Endothelial cell (in vitro differentiated cells): ENCODE data around the gene FAM200B. TPM values are rescaled to one million over a fixed set of nuclear protein-coding genes. Genes with fewer than 3 reads are reported as not detected.

ENCODE experiments used
- DNase-seq: peaks from one replicate; pipeline ENCODE4 v3.0.0; 2021; ENCODE audit warnings: low spot score
- H3K27ac Mint-ChIP-seq: one replicate; pipeline ENCODE4 v1.8.0; 2021; ENCODE audit warnings: mixed read lengths, inconsistent platforms; ENCODE audit not compliant: unreplicated experiment
- H3K27me3 Mint-ChIP-seq: one replicate; pipeline ENCODE4 v1.8.0; 2021; ENCODE audit warnings: mild to moderate bottlenecking, moderate library complexity, mixed read lengths, inconsistent platforms; ENCODE audit not compliant: unreplicated experiment
- H3K36me3 Mint-ChIP-seq: one replicate; pipeline ENCODE4 v1.8.0; 2021; ENCODE audit warnings: mild to moderate bottlenecking, low read depth, mixed read lengths, inconsistent platforms; ENCODE audit not compliant: unreplicated experiment
- H3K4me1 Mint-ChIP-seq: one replicate; pipeline ENCODE4 v1.8.0; 2021; ENCODE audit warnings: mild to moderate bottlenecking, mixed read lengths, inconsistent platforms; ENCODE audit not compliant: unreplicated experiment
- H3K4me3 Mint-ChIP-seq: one replicate; pipeline ENCODE4 v1.8.0; 2021; ENCODE audit warnings: mild to moderate bottlenecking, mixed read lengths, inconsistent platforms; ENCODE audit not compliant: unreplicated experiment
- H3K9me3 Mint-ChIP-seq: one replicate; pipeline ENCODE4 v1.8.0; 2021; ENCODE audit warnings: mixed read lengths, inconsistent platforms; ENCODE audit not compliant: unreplicated experiment
- total RNA-seq: library from RNA; stranded (reverse); fragmentation: NEBNext Ultra II Directional; extraction: Animal tissue kit (Norgen Biotek cat#: 25700); gene quantifications from one replicate; pipeline ENCODE4 v1.2.1, GENCODE V29; 2021; ENCODE audit not compliant: unreplicated experiment
- TF ChIP-seq, protein P1 (sequence below): fragments of 200-600 bp; sonication (generic); IDR thresholded peaks from one replicate; pipeline ENCODE4 v1.5.0; 2021; ENCODE audit warnings: antibody characterized with exemption; ENCODE audit not compliant: unreplicated experiment

FAM200B gene
- total RNA-seq, 1 donor from 2014 or later = 22.8 TPM

DNA sequence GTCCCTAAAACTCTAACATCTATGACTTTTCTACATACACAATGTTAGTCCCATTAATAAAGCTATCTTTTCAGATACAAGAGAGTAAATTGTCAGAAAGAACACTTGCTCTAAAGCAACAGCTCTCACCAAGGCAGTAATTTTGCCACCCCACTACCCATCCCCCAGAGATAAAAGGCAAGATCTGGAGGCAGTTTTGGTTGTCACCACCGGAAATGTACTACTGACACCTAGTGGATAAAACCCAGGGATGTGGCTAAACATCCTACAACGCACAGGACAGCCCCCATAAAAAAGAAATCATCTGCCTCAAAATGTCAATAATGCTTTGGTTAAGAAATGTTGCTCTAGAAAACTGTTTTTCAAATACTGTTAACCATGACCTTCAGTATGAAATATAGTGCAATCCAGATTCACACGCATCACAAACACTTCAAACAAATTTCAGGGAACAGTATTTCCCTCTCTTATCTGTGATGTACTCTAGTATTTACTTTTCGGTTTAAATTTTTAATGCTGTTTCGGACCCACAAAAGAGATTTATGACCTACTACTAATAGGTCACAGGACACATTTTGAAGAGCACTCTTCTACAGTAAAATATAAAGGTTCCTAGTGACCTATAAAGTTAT lies 31.6 kb upstream of the FAM200B start:
- Mint-ChIP-seq H3K27ac (no peak overlapping the region), H3K4me3 (no peak overlapping the region), H3K4me1 (peaks cover 24% of the 10 kb centered on the region), H3K9me3 (no peaks in the 10 kb centered on the region), H3K27me3 (peaks cover 4% of the 10 kb centered on the region), H3K36me3 (no peaks in the 10 kb centered on the region)
- TF ChIP-seq, protein P1, sequence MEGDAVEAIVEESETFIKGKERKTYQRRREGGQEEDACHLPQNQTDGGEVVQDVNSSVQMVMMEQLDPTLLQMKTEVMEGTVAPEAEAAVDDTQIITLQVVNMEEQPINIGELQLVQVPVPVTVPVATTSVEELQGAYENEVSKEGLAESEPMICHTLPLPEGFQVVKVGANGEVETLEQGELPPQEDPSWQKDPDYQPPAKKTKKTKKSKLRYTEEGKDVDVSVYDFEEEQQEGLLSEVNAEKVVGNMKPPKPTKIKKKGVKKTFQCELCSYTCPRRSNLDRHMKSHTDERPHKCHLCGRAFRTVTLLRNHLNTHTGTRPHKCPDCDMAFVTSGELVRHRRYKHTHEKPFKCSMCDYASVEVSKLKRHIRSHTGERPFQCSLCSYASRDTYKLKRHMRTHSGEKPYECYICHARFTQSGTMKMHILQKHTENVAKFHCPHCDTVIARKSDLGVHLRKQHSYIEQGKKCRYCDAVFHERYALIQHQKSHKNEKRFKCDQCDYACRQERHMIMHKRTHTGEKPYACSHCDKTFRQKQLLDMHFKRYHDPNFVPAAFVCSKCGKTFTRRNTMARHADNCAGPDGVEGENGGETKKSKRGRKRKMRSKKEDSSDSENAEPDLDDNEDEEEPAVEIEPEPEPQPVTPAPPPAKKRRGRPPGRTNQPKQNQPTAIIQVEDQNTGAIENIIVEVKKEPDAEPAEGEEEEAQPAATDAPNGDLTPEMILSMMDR = peak; percentile 64
- peak; percentile 32 for DNase-seq

DNA sequence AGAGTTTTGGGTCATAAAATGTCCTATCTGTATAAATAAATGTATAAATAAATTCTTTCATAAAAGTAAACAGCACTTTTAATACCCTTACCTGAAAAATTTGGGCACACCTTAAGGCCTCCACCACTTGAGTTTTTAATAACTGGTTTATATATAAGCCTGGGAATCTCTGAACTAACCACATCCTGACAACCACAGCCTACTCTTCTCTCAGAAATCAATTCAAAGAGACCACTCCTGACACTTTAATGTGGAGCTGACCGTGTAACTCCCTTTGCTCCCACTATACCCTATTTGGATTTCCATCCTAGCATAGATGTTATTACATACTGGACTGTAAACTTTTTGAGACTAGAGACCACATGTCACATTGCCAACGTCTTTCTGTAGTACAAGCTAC lies 30.0 kb upstream of the FAM200B start:
- Mint-ChIP-seq H3K36me3 (no peaks in the 10 kb centered on the region), H3K27me3 (peaks cover 11% of the 10 kb centered on the region), H3K27ac (peak overlapping the region; percentile 53), H3K9me3 (no peaks in the 10 kb centered on the region), H3K4me1 (peaks cover 29% of the 10 kb centered on the region), H3K4me3 (no peak overlapping the region)
- no peak for DNase-seq
- TF ChIP-seq, protein P1 = no peak

- TF ChIP-seq, protein P1 = no peak
- DNase-seq = no peak
- Mint-ChIP-seq H3K9me3 (no peaks in the 10 kb centered on the region), H3K36me3 (no peaks in the 10 kb centered on the region), H3K4me3 (no peak overlapping the region), H3K27me3 (peaks cover 13% of the 10 kb centered on the region), H3K4me1 (peaks cover 34% of the 10 kb centered on the region), H3K27ac (no peak overlapping the region)
Measured at GRCh38 chr4:15652191-15652590, 29.4 kb upstream of the FAM200B start.

GRCh38 chr4:15652841-15653240 lies 28.8 kb upstream of the FAM200B start:
- Mint-ChIP-seq H3K9me3 (no peaks in the 10 kb centered on the region), H3K27me3 (peaks cover 13% of the 10 kb centered on the region), H3K4me1 (peaks cover 34% of the 10 kb centered on the region), H3K36me3 (no peaks in the 10 kb centered on the region), H3K4me3 (peak overlapping the region; percentile 32), H3K27ac (no peak overlapping the region)
- DNase-seq = no peak
- TF ChIP-seq, protein P1 = no peak

DNA sequence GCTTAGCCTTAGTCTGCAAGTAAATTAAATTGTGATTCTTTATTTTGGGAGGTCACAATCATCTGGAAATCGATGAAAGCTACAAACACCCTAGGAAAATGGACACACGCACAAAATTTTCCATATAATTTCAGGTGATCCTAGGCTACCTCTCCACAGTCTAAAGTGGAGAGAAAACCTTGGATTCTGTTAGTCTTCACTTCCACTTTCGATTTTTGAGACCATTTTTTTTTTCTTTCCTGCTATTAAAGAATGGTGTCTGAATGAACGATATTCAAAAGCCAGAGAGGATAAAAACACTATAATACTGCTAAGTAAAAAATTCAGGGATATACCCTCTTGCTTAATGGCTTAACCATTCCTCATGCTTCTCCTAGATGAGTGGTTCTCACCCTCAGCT lies 28.2 kb upstream of the FAM200B start:
- H3K4me3 Mint-ChIP-seq = peak overlapping the region; percentile 99
- no peak for DNase-seq
- H3K36me3 Mint-ChIP-seq = no peaks in the 10 kb centered on the region
- no peaks in the 10 kb centered on the region for H3K9me3 Mint-ChIP-seq
- H3K27me3 Mint-ChIP-seq = peaks cover 13% of the 10 kb centered on the region
- TF ChIP-seq, protein P1 = no peak
- H3K4me1 Mint-ChIP-seq = peaks cover 34% of the 10 kb centered on the region
- no peak overlapping the region for H3K27ac Mint-ChIP-seq
